AG04450 (cell line): Measurements from ENCODE around the gene CRYAA. TPM values are rescaled to one million over a fixed set of nuclear protein-coding genes. Genes with fewer than 3 reads are reported as not detected.
"Not testable (repeated sequence)": the region's sequence is repeated elsewhere in the genome, so short reads cannot be mapped to it uniquely, and the experiment has no call there.

Experiments used
- CTCF ChIA-PET: fragments of 300-600, 350-600 bp; formaldehyde crosslinking; extraction: SDS; loops from one replicate; lab custom pipeline; 2022; ENCODE audit warnings: antibody characterized with exemption, inconsistent platforms; lab: Charles Lee
- POLR2A ChIA-PET: fragments of 350-600 bp; formaldehyde crosslinking; extraction: SDS; loops from one replicate; lab custom pipeline; 2021; ENCODE audit warnings: antibody characterized with exemption, inconsistent platforms; lab: Yijun Ruan, JAX
- DNase-seq: peaks from one replicate; pipeline ENCODE4 v3.0.0-alpha.2; 2011; ENCODE audit warnings: low read depth, low spot score
- H3K27ac ChIP-seq: one replicate; pipeline ENCODE4 v1.5.1; 2012; ENCODE audit warnings: low read depth, low read length, control low read depth
- H3K27me3 ChIP-seq: one replicate; pipeline ENCODE4 v1.6.0; 2012; ENCODE audit warnings: low read length; ENCODE audit not compliant: control insufficient read depth, insufficient read depth
- H3K4me3 ChIP-seq: 2 replicates; pipeline ENCODE4 v1.5.1; 2011; ENCODE audit warnings: mild to moderate bottlenecking, low read depth, low read length, control low read depth
- H3K9me3 ChIP-seq: 2 replicates; pipeline ENCODE4 v1.5.1; 2012; ENCODE audit warnings: low read length; ENCODE audit not compliant: control insufficient read depth, insufficient read depth
- polyA minus RNA-seq: library from RNA; depleted of rRNA, polyadenylated mRNA; stranded (reverse); fragments of >200 nt; gene quantifications from 2 replicates; pipeline ENCODE4 v1.2.3, GENCODE V29; 2011; rRNA and poly(A)+ RNA removed
- polyA plus RNA-seq: library from polyadenylated mRNA; depleted of rRNA; stranded (reverse); fragments of >200 nt; gene quantifications from 2 replicates; pipeline ENCODE4 v1.2.3, GENCODE V29; 2011; rRNA removed

Gene CRYAA
- polyA plus RNA-seq (not detected in 2 replicates), polyA minus RNA-seq (not detected in 2 replicates)

GRCh38 chr21:43168708-43169107 lies at the start of gene CRYAA:
Gene CRYAA (plus strand): TSS chr21:43169008. CDS start chr21:43169100, 92 bp downstream.
- POLR2A ChIA-PET, H3K27me3 ChIP-seq, CTCF ChIA-PET: not testable (repeated sequence)

GRCh38 chr21:43130094-43130493 lies 38.7 kb upstream of the CRYAA start:
- H3K4me3 ChIP-seq, CTCF ChIA-PET, H3K27ac ChIP-seq, H3K9me3 ChIP-seq, DNase-seq, H3K27me3 ChIP-seq, POLR2A ChIA-PET: not testable (repeated sequence)

More at GRCh38 chr21:43168708-43169107, at the start of gene CRYAA:
- not testable (repeated sequence) for H3K27ac ChIP-seq, H3K4me3 ChIP-seq, H3K9me3 ChIP-seq, DNase-seq

GRCh38 chr21:43134520-43134919 lies 34.3 kb upstream of the CRYAA start:
- H3K27me3 ChIP-seq, CTCF ChIA-PET, H3K9me3 ChIP-seq, DNase-seq, POLR2A ChIA-PET, H3K27ac ChIP-seq, H3K4me3 ChIP-seq: not testable (repeated sequence)

- DNase-seq, H3K4me3 ChIP-seq, H3K9me3 ChIP-seq, H3K27ac ChIP-seq, H3K27me3 ChIP-seq, POLR2A ChIA-PET, CTCF ChIA-PET: not testable (repeated sequence)
These were observed 29.9 kb upstream of the CRYAA start for GRCh38 chr21:43138944-43139343.

GRCh38 chr21:43141407-43141806 lies 27.4 kb upstream of the CRYAA start:
- H3K9me3 ChIP-seq, POLR2A ChIA-PET, H3K27ac ChIP-seq, H3K4me3 ChIP-seq, H3K27me3 ChIP-seq, DNase-seq, CTCF ChIA-PET: not testable (repeated sequence)

- POLR2A ChIA-PET, H3K27me3 ChIP-seq, CTCF ChIA-PET, H3K4me3 ChIP-seq, H3K27ac ChIP-seq, DNase-seq, H3K9me3 ChIP-seq: not testable (repeated sequence)
These were observed 22.2 kb upstream of the CRYAA start for GRCh38 chr21:43146637-43147036.

GRCh38 chr21:43147999-43148398 lies 20.8 kb upstream of the CRYAA start:
- H3K27ac ChIP-seq, H3K9me3 ChIP-seq, H3K27me3 ChIP-seq, H3K4me3 ChIP-seq, POLR2A ChIA-PET, CTCF ChIA-PET, DNase-seq: not testable (repeated sequence)

- CTCF ChIA-PET, POLR2A ChIA-PET, DNase-seq, H3K4me3 ChIP-seq, H3K27ac ChIP-seq, H3K9me3 ChIP-seq, H3K27me3 ChIP-seq: not testable (repeated sequence)
These were observed 19.5 kb upstream of the CRYAA start for GRCh38 chr21:43149344-43149743.

- CTCF ChIA-PET, POLR2A ChIA-PET, DNase-seq, H3K27me3 ChIP-seq, H3K9me3 ChIP-seq, H3K4me3 ChIP-seq, H3K27ac ChIP-seq: not testable (repeated sequence)
These were observed 15.2 kb upstream of the CRYAA start for GRCh38 chr21:43153601-43154000.

GRCh38 chr21:43159279-43160175 lies 9.3 kb upstream of the CRYAA start:
- H3K9me3 ChIP-seq, H3K27ac ChIP-seq, CTCF ChIA-PET, DNase-seq, POLR2A ChIA-PET, H3K27me3 ChIP-seq, H3K4me3 ChIP-seq: not testable (repeated sequence)

GRCh38 chr21:43161826-43162707 lies 6.7 kb upstream of the CRYAA start:
- POLR2A ChIA-PET, H3K27ac ChIP-seq, CTCF ChIA-PET, H3K9me3 ChIP-seq, DNase-seq, H3K4me3 ChIP-seq, H3K27me3 ChIP-seq: not testable (repeated sequence)
